Calu3 (cell line): ENCODE results near the gene SLC5A1. TPM values are rescaled to one million over a fixed set of nuclear protein-coding genes. Genes with fewer than 3 reads are reported as not detected.

ENCODE experiments used
- BruUV-seq: library from RNA; stranded (reverse); fragments of 400-500 nt; replicated peaks from 2 replicates; lab custom pipeline; 2021; lab: Mats Ljungman, UMichigan
- CTCF ChIA-PET: fragments of 300-600 bp; sonication (Branson Sonifier 250); formaldehyde crosslinking; loops from one replicate; lab custom pipeline; 2022; ENCODE audit warnings: antibody characterized with exemption; lab: Charles Lee
- DNase-seq: peaks from one replicate; pipeline ENCODE4 v3.0.0; 2022
- H3K27ac Mint-ChIP-seq: one replicate; pipeline ENCODE4 v1.8.0; 2022; ENCODE audit warnings: mixed read lengths; ENCODE audit not compliant: unreplicated experiment
- H3K27me3 Mint-ChIP-seq: one replicate; pipeline ENCODE4 v1.8.0; 2022; ENCODE audit warnings: mixed read lengths; ENCODE audit not compliant: unreplicated experiment
- H3K36me3 Mint-ChIP-seq: one replicate; pipeline ENCODE4 v1.8.0; 2022; ENCODE audit warnings: mild to moderate bottlenecking, moderate library complexity, mixed read lengths; ENCODE audit not compliant: insufficient read depth, unreplicated experiment
- H3K4me1 Mint-ChIP-seq: one replicate; pipeline ENCODE4 v1.8.0; 2022; ENCODE audit warnings: mild to moderate bottlenecking, low read depth, mixed read lengths; ENCODE audit not compliant: unreplicated experiment
- H3K4me3 Mint-ChIP-seq: one replicate; pipeline ENCODE4 v1.8.0; 2022; ENCODE audit warnings: mild to moderate bottlenecking, low read depth, moderate library complexity, mixed read lengths; ENCODE audit not compliant: unreplicated experiment
- H3K9me3 Mint-ChIP-seq: one replicate; pipeline ENCODE4 v1.8.0; 2022; ENCODE audit warnings: low read depth, mixed read lengths; ENCODE audit not compliant: unreplicated experiment
- intact Hi-C: fragments of 100-400 bp; cut with micrococcal nuclease; formaldehyde crosslinking; loops from one replicate; pipeline ENCODE4 v1.10.0; 2022; ENCODE audit not compliant: unreplicated experiment
- total RNA-seq: library from RNA; stranded (reverse); gene quantifications from 2 replicates; pipeline ENCODE4 v1.2.3, GENCODE V29; 2022
- TF ChIP-seq, protein P1 (sequence below): fragments of 200-600 bp; IDR thresholded peaks from one replicate; pipeline ENCODE4 v1.8.0; 2022; ENCODE audit warnings: antibody characterized with exemption; ENCODE audit not compliant: unreplicated experiment

The SLC5A1 gene
- total RNA-seq, 1 experiment from 2014 or later = 8.6 TPM

DNA sequence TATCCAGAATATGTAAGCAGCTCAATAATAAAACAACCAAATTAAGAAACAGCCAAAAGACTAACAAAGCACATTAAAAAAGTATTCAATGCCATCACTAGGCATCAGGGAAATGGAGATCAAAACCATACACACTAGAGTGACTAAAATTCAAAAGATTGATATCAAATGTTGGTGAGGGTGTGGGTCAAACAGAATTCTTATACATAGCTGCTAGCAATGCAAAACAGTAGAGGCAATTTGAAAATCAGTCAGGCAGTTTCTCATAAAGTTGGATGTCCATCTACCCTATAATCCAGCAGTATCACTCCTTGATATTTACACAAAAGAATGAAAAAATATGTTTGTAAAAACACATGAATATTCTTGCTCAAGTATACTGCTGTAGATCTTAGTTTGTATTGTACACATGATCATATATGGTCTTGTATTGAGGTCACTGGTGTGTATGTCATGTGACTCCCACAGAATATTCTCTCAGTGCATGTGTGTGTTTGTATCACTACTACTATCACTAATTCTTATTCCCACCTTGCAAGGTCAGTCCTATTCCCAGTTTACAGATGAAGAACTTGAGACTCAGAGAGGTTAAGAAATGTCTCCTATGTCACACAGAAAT is 54.9 kb downstream of the SLC5A1 start:
- Mint-ChIP-seq H3K4me3 (no peak overlapping the region), H3K9me3 (no peaks in the 10 kb centered on the region), H3K27me3 (no peaks in the 10 kb centered on the region), H3K27ac (no peak overlapping the region), H3K36me3 (no peaks in the 10 kb centered on the region), H3K4me1 (peaks cover 18% of the 10 kb centered on the region)
- no TSS peak for BruUV-seq
- intact Hi-C loops = no loop called here
- DNase-seq = no peak
- TF ChIP-seq, protein P1, sequence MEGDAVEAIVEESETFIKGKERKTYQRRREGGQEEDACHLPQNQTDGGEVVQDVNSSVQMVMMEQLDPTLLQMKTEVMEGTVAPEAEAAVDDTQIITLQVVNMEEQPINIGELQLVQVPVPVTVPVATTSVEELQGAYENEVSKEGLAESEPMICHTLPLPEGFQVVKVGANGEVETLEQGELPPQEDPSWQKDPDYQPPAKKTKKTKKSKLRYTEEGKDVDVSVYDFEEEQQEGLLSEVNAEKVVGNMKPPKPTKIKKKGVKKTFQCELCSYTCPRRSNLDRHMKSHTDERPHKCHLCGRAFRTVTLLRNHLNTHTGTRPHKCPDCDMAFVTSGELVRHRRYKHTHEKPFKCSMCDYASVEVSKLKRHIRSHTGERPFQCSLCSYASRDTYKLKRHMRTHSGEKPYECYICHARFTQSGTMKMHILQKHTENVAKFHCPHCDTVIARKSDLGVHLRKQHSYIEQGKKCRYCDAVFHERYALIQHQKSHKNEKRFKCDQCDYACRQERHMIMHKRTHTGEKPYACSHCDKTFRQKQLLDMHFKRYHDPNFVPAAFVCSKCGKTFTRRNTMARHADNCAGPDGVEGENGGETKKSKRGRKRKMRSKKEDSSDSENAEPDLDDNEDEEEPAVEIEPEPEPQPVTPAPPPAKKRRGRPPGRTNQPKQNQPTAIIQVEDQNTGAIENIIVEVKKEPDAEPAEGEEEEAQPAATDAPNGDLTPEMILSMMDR = no peak
- CTCF ChIA-PET = no interaction called here

DNA sequence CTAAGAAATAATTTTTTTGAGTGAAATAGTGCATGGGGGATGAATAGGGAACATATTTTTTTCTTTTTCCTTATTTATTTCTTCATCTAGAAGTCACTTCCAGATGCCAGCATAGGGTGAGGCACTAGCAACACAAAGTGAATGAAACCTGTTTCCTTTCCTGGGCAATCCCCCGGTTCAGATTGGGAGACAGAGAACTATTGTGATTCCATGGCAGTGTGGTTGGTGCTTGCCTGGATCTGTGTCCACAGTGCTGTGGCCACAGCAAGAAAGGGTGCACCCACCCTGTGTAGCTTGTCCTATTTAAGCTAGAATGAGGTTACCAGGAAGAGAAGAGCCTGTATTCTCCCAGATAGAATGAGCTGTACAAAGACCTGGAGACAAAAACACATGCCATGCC is 57.6 kb downstream of the SLC5A1 start:
- no peak overlapping the region for H3K27ac Mint-ChIP-seq
- TF ChIP-seq, protein P1 = no peak
- H3K9me3 Mint-ChIP-seq = no peaks in the 10 kb centered on the region
- DNase-seq = peak; percentile 58
- BruUV-seq = no TSS peak
- no peak overlapping the region for H3K4me3 Mint-ChIP-seq
- H3K4me1 Mint-ChIP-seq = peaks cover 18% of the 10 kb centered on the region
- no peaks in the 10 kb centered on the region for H3K36me3 Mint-ChIP-seq
- H3K27me3 Mint-ChIP-seq = no peaks in the 10 kb centered on the region
- intact Hi-C loops = loop anchor here (5.0 kb wide), 1 partner anchor 257 kb away; the partner anchor contains the start of gene RFPL3
- CTCF ChIA-PET = interaction anchor here (1.7 kb wide), 1 partner anchor 130 kb away, joined by 4 read pairs; no protein-coding TSS in a partner anchor

DNA sequence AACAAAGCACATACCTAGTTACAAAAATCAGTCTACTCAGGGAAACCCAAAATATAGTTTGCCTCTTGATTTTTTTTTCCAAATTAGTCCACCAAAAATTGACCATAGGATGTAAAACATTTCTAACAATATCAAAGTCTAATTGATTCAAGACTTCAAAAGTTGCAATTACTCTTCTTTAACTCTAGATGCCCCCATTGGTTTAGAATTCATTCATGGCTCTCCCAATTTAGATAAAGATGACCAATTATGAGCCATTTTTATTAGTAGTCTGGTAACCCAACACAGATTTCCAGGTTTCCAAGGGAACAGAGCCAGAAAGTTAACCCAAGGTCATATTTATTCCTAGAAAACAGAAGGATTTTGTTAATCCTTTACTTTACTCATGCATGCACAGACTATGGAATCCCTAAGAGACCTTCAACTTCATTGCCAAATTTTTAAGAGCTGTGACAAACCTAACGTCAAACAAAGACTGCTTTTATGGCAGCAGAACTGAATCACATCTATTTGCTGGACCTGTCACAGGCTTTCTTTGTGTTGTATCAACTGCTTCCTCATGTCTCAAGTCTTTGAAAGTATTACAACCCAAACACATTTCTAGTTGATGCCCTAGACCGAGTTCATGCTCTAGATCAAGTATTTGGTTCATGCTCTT is 60.7 kb downstream of the SLC5A1 start:
- H3K27ac Mint-ChIP-seq = no peak overlapping the region
- no peaks in the 10 kb centered on the region for H3K9me3 Mint-ChIP-seq
- H3K4me3 Mint-ChIP-seq = no peak overlapping the region
- TF ChIP-seq, protein P1 = peak; percentile 40
- intact Hi-C loops = loop anchor here (1.0 to 5.0 kb wide), 4 partner anchors 99 to 254 kb away; partner anchors contain the start of gene RFPL3
- no peaks in the 10 kb centered on the region for H3K36me3 Mint-ChIP-seq
- CTCF ChIA-PET = interaction anchor here (0.6 to 1.9 kb wide), 5 partner anchors 20 to 562 kb away, joined by 3 to 13 read pairs (median 5); no protein-coding TSS in a partner anchor
- no peak for DNase-seq
- no TSS peak for BruUV-seq
- no peaks in the 10 kb centered on the region for H3K27me3 Mint-ChIP-seq
- peaks cover 18% of the 10 kb centered on the region for H3K4me1 Mint-ChIP-seq

DNA sequence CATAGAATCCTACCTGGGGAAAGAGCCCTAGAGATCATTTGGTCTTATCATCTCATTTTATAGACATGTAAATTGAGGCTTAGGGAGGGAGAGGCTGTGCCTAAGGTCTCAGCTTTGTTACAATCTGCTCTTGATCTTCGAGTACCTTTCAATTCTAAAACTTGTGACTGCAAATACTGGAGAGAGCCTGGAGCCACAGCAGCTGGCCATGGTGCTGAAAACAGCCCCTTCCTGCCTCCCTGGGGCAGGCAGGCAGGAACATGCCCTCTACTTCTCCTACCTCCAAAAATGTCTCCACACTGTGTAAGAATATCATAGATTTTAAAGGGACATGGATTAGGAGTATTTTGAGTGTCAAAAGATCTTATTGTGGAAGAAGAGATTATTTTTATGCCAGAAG is 63.9 kb downstream of the SLC5A1 start:
- no peak overlapping the region for H3K4me3 Mint-ChIP-seq
- TF ChIP-seq, protein P1 = no peak
- no peaks in the 10 kb centered on the region for H3K4me1 Mint-ChIP-seq
- CTCF ChIA-PET = no interaction called here
- H3K27ac Mint-ChIP-seq = no peak overlapping the region
- BruUV-seq = no TSS peak
- intact Hi-C loops = no loop called here
- DNase-seq = peak; percentile 28
- H3K36me3 Mint-ChIP-seq = no peaks in the 10 kb centered on the region
- H3K9me3 Mint-ChIP-seq = no peaks in the 10 kb centered on the region
- H3K27me3 Mint-ChIP-seq = peaks cover 26% of the 10 kb centered on the region
